NK-92 treated with Interleukin-12 subunit alpha and Interleukin-12 subunit beta, amount 100 ng/mL, for 24 hours (cell line): ENCODE results near the gene HAVCR2.

ENCODE experiments used
- DNase-seq: peaks from one replicate; lab custom pipeline; 2025; lab: John Stamatoyannopoulos, UW

HAVCR2 gene

GRCh38 chr5:157045601-157046000 lies 63.2 kb downstream of the HAVCR2 start:
- no peak for DNase-seq

DNA sequence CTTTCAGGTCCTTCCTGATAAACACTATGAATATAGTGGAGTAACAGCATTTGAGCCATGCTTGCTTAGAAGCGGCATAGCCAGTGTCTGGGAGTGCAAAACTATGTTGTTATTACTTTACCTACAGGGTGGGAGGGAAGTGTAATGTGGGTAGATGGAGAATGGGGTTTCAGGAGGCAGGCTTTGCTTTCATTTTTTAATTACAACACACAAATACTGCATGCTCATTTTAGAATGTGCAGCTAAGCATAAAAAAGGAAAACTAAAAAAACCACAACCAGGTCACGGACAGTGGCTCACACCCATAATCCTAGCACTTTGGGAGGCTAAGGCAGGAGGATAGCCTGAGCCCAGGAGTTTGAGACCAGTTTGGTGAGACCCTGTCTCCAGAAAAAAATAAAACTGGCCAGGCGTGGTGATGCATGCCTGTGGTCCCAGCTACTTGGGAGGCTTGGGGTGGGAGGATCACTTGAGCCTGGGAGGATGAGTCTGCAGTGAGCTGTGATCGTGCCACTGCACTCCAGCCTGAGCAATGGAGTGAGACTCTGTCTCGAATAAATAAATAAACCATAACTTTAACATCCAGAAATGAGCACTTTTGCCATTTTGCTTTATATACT lies 70.2 kb downstream of the HAVCR2 start:
- no peak for DNase-seq
